Subcutaneous abdominal adipose tissue (tissue), 5 donors: ENCODE measurements around the gene CDH11.

Experiments
- H3K27ac ChIP-seq: one replicate; pipeline ENCODE4 v1.7.0; 2013; ENCODE audit warnings: low read depth, mild to moderate bottlenecking, inconsistent platforms, low read length, moderate library complexity
- H3K27me3 ChIP-seq, 5 donors: one replicate each; pipeline ENCODE4 v1.7.0; 2013; ENCODE audit warnings: low read length in 5 of 5, inconsistent platforms in 1 of 5; ENCODE audit not compliant: control insufficient read depth in 5 of 5, insufficient read depth in 4 of 5
- H3K36me3 ChIP-seq, 5 donors: one replicate each; pipeline ENCODE4 v1.7.0; 2013; ENCODE audit warnings: low read length in 5 of 5; ENCODE audit not compliant: control insufficient read depth in 5 of 5, insufficient read depth in 5 of 5
- H3K4me1 ChIP-seq, 5 donors: one replicate each; pipeline ENCODE4 v1.7.0; 2013; ENCODE audit warnings: low read length in 5 of 5, mild to moderate bottlenecking in 3 of 5, moderate library complexity in 1 of 5; ENCODE audit not compliant: control insufficient read depth in 5 of 5, insufficient read depth in 5 of 5
- H3K4me3 ChIP-seq, 5 donors: one replicate each; pipeline ENCODE4 v1.7.0; 2013; ENCODE audit warnings: low read length in 5 of 5, low read depth in 1 of 5
- H3K9ac ChIP-seq, 5 donors: one replicate each; pipeline ENCODE4 v1.7.0; 2013; ENCODE audit warnings: low read length in 5 of 5, mild to moderate bottlenecking in 4 of 5, moderate library complexity in 3 of 5
- H3K9me3 ChIP-seq, 5 donors: one replicate each; pipeline ENCODE4 v1.7.0; 2013; ENCODE audit warnings: low read length in 5 of 5; ENCODE audit not compliant: control insufficient read depth in 5 of 5
- donor health status: healthy.
- donor health status: healthy.
- donor health status: healthy.
- donor health status: healthy.
- donor health status: healthy.

The CDH11 gene

DNA sequence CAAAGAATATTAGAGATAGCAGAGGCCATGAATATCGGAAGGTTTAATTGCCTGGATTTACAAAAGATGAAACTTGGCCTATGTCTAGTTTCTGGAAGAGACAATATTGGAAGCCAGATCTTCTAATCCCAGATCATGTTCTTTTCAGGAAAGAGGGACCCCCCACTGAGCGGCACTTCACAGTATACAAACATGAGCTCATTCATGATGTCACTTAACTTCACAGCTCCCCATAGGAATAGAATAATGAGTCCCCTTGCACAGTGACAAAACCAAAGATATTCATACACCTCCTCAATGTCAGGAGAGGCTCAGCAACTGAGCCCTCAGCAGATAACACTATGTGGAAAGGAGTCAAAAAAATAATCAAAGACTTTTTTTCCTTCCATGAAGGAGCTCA, 147.5 kb downstream of the CDH11 start:
- H3K27ac ChIP-seq = no peak overlapping the region
- no peak overlapping the region for H3K9ac ChIP-seq
- no peaks in the 10 kb centered on the region for H3K27me3 ChIP-seq
- no peaks in the 10 kb centered on the region for H3K4me1 ChIP-seq
- H3K36me3 ChIP-seq = peaks cover 0 to 3% (median 0%) of the 10 kb centered on the region in 5 donors
- no peak overlapping the region for H3K4me3 ChIP-seq
- H3K9me3 ChIP-seq = no peaks in the 10 kb centered on the region

DNA sequence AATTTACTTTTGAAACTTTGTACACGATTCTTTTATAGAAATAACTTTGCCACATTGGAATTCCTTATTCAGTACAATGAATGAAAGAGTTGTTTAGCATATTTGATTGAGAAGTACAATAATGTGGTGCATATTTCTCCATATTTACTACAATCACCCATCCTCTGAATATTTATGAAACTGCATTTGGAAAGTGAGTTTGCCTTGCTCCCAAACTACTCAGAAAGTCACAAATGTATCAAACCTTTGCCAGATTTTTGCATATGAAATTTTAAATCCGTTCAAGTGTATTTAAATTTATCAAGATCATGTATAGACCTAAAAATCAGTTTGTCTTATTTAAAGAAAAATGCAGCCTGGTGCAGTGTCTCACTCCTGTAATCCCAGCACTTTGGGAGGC, 148.7 kb downstream of the CDH11 start:
- H3K27ac ChIP-seq = no peak overlapping the region
- no peak overlapping the region for H3K4me3 ChIP-seq
- no peaks in the 10 kb centered on the region for H3K4me1 ChIP-seq
- H3K36me3 ChIP-seq = peaks cover 0 to 3% (median 0%) of the 10 kb centered on the region in 5 donors
- no peak overlapping the region for H3K9ac ChIP-seq
- H3K9me3 ChIP-seq = no peaks in the 10 kb centered on the region
- H3K27me3 ChIP-seq = no peaks in the 10 kb centered on the region

DNA sequence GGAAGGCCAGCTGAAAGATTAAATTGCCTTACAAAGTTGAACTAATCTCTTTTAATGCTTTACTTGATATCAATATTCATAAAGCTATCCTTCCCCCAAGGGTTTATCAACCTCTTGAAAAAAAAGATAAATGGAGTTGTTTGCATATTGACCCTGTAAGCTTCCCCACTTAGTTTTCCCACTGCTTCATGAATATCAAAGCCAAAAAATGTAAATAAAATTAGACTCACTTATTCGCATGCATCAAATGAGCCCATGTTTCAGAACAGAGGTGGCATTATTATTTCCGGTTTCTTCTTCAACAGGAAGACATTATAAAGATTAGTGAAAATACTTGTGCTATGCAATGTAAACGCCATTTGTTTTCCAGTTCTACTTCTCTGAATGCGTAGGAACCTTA, 150.7 kb downstream of the CDH11 start:
- H3K4me3 ChIP-seq = no peak overlapping the region
- no peak overlapping the region for H3K9ac ChIP-seq
- no peaks in the 10 kb centered on the region for H3K9me3 ChIP-seq
- no peak overlapping the region for H3K27ac ChIP-seq
- peaks cover 0 to 3% (median 0%) of the 10 kb centered on the region in 5 donors for H3K36me3 ChIP-seq
- H3K27me3 ChIP-seq = no peaks in the 10 kb centered on the region
- H3K4me1 ChIP-seq = no peaks in the 10 kb centered on the region

DNA sequence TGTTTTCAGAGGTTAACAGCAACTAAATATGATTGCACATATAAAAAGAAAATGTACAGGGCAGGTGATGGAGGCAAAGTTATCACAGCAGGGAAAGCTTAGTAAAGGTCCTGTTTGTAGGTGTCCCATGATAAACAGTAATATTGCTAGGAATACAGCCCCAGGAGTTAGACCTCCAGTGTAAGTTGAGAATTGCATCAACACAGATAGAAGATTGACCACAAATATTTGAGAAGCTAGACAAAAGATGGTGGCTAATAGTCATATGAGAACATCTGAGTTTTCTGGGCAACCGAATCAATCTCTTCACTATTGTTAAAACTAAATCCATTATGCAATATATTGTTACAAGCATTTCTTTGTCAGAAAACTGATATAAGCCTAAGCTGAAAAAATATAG, 152.6 kb downstream of the CDH11 start:
- Histone ChIP-seq H3K9ac (no peak overlapping the region), H3K4me3 (no peak overlapping the region), H3K4me1 (no peaks in the 10 kb centered on the region), H3K27ac (no peak overlapping the region), H3K27me3 (no peaks in the 10 kb centered on the region), H3K36me3 (peaks cover 0 to 3% (median 0%) of the 10 kb centered on the region in 5 donors), H3K9me3 (no peaks in the 10 kb centered on the region)

- no peak overlapping the region for H3K4me3 ChIP-seq
- no peaks in the 10 kb centered on the region for H3K9me3 ChIP-seq
- H3K27ac ChIP-seq = no peak overlapping the region
- H3K9ac ChIP-seq = no peak overlapping the region
- H3K4me1 ChIP-seq = no peaks in the 10 kb centered on the region
- peaks cover 0 to 3% (median 0%) of the 10 kb centered on the region in 5 donors for H3K36me3 ChIP-seq
- no peaks in the 10 kb centered on the region for H3K27me3 ChIP-seq
Measured at GRCh38 chr16:64968539-64968938, 153.3 kb downstream of the CDH11 start.

DNA sequence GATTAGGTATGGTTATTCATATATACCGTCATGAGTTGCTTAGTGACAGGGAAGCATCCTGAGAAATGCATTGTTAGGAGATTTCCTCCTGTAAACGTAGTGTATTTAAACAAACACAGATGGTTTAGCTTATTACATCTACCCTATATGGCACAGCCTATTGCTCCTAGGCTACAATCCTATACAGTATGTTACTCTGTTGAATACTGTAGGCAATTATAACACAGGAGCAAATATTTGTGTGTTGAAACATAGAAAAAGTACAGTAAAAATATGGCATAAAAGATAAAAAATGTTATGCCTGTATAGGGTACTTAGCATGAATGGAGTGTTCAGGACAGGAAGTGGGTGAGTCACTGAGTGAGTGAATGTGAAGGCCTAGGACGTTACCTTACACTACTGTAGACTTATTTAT, 157.7 kb downstream of the CDH11 start:
- Histone ChIP-seq H3K9me3 (no peaks in the 10 kb centered on the region), H3K27me3 (no peaks in the 10 kb centered on the region), H3K27ac (no peak overlapping the region), H3K36me3 (no peaks in the 10 kb centered on the region), H3K9ac (no peak overlapping the region), H3K4me3 (no peak overlapping the region), H3K4me1 (no peaks in the 10 kb centered on the region)

DNA sequence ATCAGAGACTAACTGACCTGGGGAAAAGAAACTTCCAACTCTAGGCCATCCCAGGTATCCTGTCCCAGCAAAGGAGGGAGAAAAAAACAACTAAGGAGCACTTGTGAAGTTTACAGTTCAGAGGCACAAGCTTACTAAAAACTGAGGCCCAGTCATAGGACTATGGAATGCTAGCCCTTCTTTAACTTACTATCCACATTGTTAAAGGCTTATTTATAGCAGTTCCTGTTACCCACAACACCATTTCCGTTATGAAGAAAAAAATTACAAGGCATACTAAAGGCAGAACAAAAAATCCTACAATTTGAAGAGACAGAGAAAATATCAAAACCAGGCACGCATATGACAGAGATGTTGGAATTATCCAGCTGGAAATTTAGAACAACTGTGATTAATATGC, 159.1 kb downstream of the CDH11 start:
- Histone ChIP-seq H3K9me3 (no peaks in the 10 kb centered on the region), H3K27me3 (no peaks in the 10 kb centered on the region), H3K36me3 (no peaks in the 10 kb centered on the region), H3K4me3 (no peak overlapping the region), H3K27ac (no peak overlapping the region), H3K4me1 (no peaks in the 10 kb centered on the region), H3K9ac (no peak overlapping the region)

DNA sequence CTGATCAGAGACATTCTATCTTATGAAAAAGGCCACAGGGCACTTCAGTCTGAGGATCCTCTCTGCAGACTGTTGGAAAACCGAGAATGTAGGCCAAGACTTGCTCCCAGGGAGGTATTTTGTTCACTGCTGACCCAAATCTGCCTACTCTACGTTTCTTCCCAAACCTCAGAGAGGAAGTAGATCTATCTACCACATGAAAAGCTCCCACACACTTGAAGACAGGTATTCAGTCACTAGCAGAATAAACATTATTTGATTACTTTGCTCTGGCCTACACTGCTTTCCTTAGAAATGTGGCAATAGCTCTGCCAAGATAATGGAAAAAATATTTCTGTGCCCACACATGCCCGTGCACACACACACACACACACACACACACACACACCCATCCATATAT, 164.6 kb downstream of the CDH11 start:
- Histone ChIP-seq H3K9ac (no peak overlapping the region), H3K36me3 (no peaks in the 10 kb centered on the region), H3K27me3 (no peaks in the 10 kb centered on the region), H3K27ac (no peak overlapping the region), H3K4me3 (no peak overlapping the region), H3K4me1 (peaks cover 0 to 6% (median 0%) of the 10 kb centered on the region in 5 donors), H3K9me3 (no peaks in the 10 kb centered on the region)

DNA sequence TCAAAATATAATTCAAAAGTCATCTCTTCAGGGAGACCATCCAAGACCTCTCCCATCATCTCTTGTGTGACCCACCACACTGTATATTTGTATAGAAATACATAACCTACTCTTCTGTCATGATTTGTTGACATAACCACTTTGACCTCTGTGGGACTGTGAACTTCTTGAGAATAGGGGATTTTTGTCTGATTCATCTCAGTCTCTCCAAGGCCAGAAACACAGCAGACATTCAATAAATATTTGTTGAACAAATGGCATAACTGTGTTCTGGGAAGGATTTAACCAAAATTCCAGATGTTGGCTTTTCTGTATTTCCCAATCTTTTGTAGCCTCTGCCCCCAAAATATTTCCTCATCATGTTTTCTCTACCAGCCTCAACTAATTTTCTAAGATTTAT, 169.7 kb downstream of the CDH11 start:
- peaks cover 0 to 6% (median 5%) of the 10 kb centered on the region in 5 donors for H3K4me1 ChIP-seq
- peaks cover 0 to 9% (median 0%) of the 10 kb centered on the region in 5 donors for H3K36me3 ChIP-seq
- H3K9ac ChIP-seq = no peak overlapping the region
- no peaks in the 10 kb centered on the region for H3K27me3 ChIP-seq
- no peaks in the 10 kb centered on the region for H3K9me3 ChIP-seq
- no peak overlapping the region for H3K4me3 ChIP-seq
- H3K27ac ChIP-seq = peak overlapping the region; percentile 47

- H3K27me3 ChIP-seq = no peaks in the 10 kb centered on the region
- H3K36me3 ChIP-seq = peaks cover 0 to 9% (median 0%) of the 10 kb centered on the region in 5 donors
- no peak overlapping the region for H3K9ac ChIP-seq
- no peak overlapping the region for H3K4me3 ChIP-seq
- peaks cover 0 to 6% (median 5%) of the 10 kb centered on the region in 5 donors for H3K4me1 ChIP-seq
- H3K27ac ChIP-seq = no peak overlapping the region
- no peaks in the 10 kb centered on the region for H3K9me3 ChIP-seq
Measured at GRCh38 chr16:64951193-64951592, 170.7 kb downstream of the CDH11 start.

- Histone ChIP-seq H3K9me3 (no peaks in the 10 kb centered on the region), H3K27me3 (no peaks in the 10 kb centered on the region), H3K27ac (no peak overlapping the region), H3K9ac (no peak overlapping the region), H3K4me1 (peaks cover 0 to 6% (median 5%) of the 10 kb centered on the region in 5 donors), H3K4me3 (no peak overlapping the region), H3K36me3 (peaks cover 0 to 9% (median 0%) of the 10 kb centered on the region in 5 donors)
Measured at GRCh38 chr16:64950731-64951130, 171.1 kb downstream of the CDH11 start.
